Measurements from ENCODE around the gene EXOSC10.

- TF ChIP-seq EZH2phosphoT487 (IDR thresholded peaks at IDR 0.05; ENCODE audit: unreplicated experiment) (no peak), CTCF (conservative IDR thresholded peaks at IDR 0.05; ENCODE audit: low read depth in 2 of 2) (no peak), REST (IDR thresholded peaks at IDR 0.05; ENCODE audit: unreplicated experiment) (no peak), POLR2AphosphoS5 (IDR thresholded peaks at IDR 0.05; ENCODE audit: low read depth) (no peak), ZNF114 (CRISPR knock-in tag; IDR thresholded peaks at IDR 0.05) (no peak), ZNF462 (CRISPR knock-in tag; IDR thresholded peaks at IDR 0.05) (no peak), EZH2 (IDR thresholded peaks at IDR 0.05; ENCODE audit: low read depth, unreplicated experiment) (no peak), CREB1 (CRISPR knock-in tag; IDR thresholded peaks at IDR 0.05; ENCODE audit: low read depth) (no peak), NANOG (IDR thresholded peaks at IDR 0.05; ENCODE audit: borderline replicate concordance) (no peak), ETS1 (IDR thresholded peaks at IDR 0.05) (no peak), ZNF331 (CRISPR knock-in tag; IDR thresholded peaks at IDR 0.05; ENCODE audit: low read depth) (no peak), JUNB (IDR thresholded peaks at IDR 0.05; ENCODE audit: unreplicated experiment) (no peak)
Observed at GRCh38 chr1:11142618-11143391, 43.1 kb upstream of the EXOSC10 start.
